NCI-H82 treated with DMSO at 0.1 percent for 48 hours (cell line): ENCODE measurements around the gene PHLDA2.

ENCODE experiments used
- DNase-seq: peaks from one replicate; lab custom pipeline; 2025; ENCODE audit not compliant: unreplicated experiment; lab: John Stamatoyannopoulos, UW

Gene PHLDA2

GRCh38 chr11:2883640-2883978 is 45.6 kb downstream of the PHLDA2 start:
- DNase-seq: no peak

DNA sequence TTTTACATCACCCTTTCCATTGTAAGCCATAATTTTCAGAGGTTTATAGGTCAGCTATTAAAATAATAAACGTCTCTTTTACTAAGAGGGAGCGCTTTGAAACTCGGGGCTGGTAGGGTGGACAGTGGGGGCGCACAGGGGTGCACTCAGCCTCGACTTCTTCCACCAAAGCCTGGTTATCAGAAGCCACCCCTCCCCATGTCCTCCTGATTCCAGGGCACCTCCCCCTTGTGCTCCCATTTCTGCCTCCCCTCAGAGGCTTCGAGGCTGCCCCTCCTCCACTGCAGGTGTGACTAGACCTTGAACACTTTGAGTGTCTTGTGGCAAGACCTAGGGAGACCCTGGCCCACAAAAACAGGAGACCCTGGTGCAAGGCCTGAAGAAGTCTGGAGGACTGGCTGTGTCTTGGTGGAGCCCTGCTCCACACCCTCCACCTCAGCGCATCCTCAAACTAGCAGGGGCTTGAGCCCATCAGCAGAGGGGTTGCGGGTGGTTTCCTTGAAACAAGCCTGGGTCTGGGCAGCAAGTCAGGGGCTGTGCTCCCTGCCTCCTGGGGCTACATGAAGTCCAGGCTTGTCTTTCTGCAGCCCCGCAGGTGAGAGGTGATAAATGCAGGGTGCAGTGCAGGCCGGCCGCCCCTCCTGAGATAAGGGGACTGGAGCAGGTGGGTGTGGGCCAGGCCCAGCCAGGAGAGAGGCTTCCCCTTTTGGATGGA is 46.7 kb downstream of the PHLDA2 start:
- DNase-seq: no peak

DNA sequence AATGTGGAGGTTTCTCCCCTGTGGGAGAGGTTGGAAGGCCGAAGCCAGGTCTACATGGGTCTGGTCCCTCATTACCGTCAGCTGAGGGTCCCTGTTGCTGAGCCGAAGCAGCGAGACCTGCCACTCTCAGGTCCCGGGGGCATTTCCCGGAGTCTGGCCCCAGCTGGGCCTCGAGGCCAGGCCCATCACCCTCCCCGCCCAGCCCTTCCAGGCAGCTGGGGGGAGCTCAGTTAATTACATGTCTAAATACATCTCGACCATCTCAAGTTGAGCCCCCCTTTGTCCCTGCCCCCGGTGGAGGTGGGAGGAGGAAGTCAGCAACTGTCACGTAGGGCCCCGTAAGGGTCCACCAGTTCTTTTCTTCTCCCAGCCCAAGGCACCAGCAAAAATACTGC is 47.2 kb downstream of the PHLDA2 start:
- DNase-seq: no peak

GRCh38 chr11:2881076-2881980 is 47.9 kb downstream of the PHLDA2 start:
- no peak for DNase-seq

GRCh38 chr11:2880646-2881045 is 48.6 kb downstream of the PHLDA2 start:
- no peak for DNase-seq

- DNase-seq: no peak
Observed at GRCh38 chr11:2878782-2879181, 50.4 kb downstream of the PHLDA2 start.
